ENCODE results near the gene ROGDI. TPM values are rescaled to one million over a fixed set of nuclear protein-coding genes. Genes with fewer than 3 reads are reported as not detected.

ROGDI gene
- total RNA-seq, 1 experiment from 2014 or later: 32.1 TPM

DNA sequence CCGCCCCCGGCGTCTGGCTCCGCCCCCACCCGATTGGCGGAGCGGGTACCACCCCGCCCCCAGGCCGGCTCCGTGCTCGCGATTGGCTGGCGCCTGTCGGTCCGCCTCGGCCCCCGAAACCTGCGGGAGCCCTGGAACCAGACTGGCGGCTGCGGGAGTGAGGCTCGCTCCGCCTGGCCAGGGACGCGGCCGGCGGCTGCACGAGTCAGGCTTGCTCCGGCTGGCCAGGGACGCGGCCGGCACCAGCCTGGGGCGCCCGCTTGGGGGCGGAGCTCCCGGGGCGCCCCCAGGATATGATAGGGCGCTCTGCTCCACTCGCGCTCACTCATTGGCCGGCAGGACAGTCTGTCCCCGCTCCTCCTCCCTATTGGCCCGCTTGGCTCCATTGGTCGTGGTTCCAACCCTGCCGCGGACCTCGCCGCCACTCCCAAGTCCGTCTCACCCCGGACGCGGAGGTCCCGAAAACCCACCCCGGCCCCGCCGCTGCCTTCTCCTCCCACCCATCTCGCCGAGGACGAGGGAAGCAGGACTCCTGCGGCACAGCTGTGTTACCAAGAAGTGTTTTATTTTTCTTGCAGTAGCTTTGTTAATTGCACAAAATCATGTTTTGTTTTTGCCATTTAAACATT is 340 bp upstream of the ROGDI start:
- CTCF ChIA-PET: interaction anchor here (0.6 to 2.5 kb wide), 10 partner anchors 12 to 152 kb away, joined by 3 to 11 read pairs (median 3); partner anchors contain the start of genes ANKS3, DNAAF8 and NUDT16L1
- Mint-ChIP-seq H3K4me3 (peak overlapping the region; percentile 78), H3K27ac (peak overlapping the region; percentile 63; the same call in 1 of the 2 replicates), H3K27me3 (ENCODE audit: low read depth) (no peaks in the 10 kb centered on the region), H3K4me1 (peaks cover 18% of the 10 kb centered on the region), H3K36me3 (peaks cover 15% of the 10 kb centered on the region), H3K9me3 (no peaks in the 10 kb centered on the region)
- TF ChIP-seq ZNF121 (CRISPR knock-in tag; IDR thresholded peaks at IDR 0.05): no peak
- TF ChIP-seq PREB (CRISPR knock-in tag; IDR thresholded peaks at IDR 0.05; ENCODE audit: borderline replicate concordance): 0 out of 2 replicates have a peak, but pooled peaks have one; percentile 38
- TF ChIP-seq IRF1 (CRISPR knock-in tag; IDR thresholded peaks at IDR 0.05): no peak
- peak; percentile 89; the same call in 1 of the 2 replicates for TF ChIP-seq KAT7 (CRISPR knock-in tag; IDR thresholded peaks at IDR 0.05; ENCODE audit: borderline replicate concordance)
- no peak for TF ChIP-seq FOXK1 (CRISPR knock-in tag; IDR thresholded peaks at IDR 0.05)
- peak; percentile 56; the same call in 1 of the 2 replicates for TF ChIP-seq ZNF263 (CRISPR knock-in tag; IDR thresholded peaks at IDR 0.05; ENCODE audit: low read depth)
- TF ChIP-seq HMGXB4 (CRISPR knock-in tag; IDR thresholded peaks at IDR 0.05): peak; percentile 40; the same call in 1 of the 2 replicates
- no peak for TF ChIP-seq NR1H2 (CRISPR knock-in tag; IDR thresholded peaks at IDR 0.05)
- peak; percentile 71; the same call in 1 of the 2 replicates for TF ChIP-seq RELA (CRISPR knock-in tag; IDR thresholded peaks at IDR 0.05; ENCODE audit: borderline replicate concordance)
- no peak for TF ChIP-seq ZNF396 (CRISPR knock-in tag; IDR thresholded peaks at IDR 0.05; ENCODE audit: borderline replicate concordance)
- peak; percentile 74; the same call in 1 of the 2 replicates for TF ChIP-seq ZNF671 (CRISPR knock-in tag; IDR thresholded peaks at IDR 0.05)
- TF ChIP-seq ELF4 (CRISPR knock-in tag; IDR thresholded peaks at IDR 0.05; ENCODE audit: low read depth): 0 out of 2 replicates have a peak, but pooled peaks have one; percentile 28
- no peak for TF ChIP-seq OVOL2 (CRISPR knock-in tag; IDR thresholded peaks at IDR 0.05; ENCODE audit: borderline replicate concordance)
- peak; percentile 61; the same call in 1 of the 2 replicates for TF ChIP-seq SP1 (CRISPR knock-in tag; conservative IDR thresholded peaks at IDR 0.05)
- 0 out of 2 replicates have a peak, but pooled peaks have one; percentile 8 for TF ChIP-seq FOXP1 (CRISPR knock-in tag; IDR thresholded peaks at IDR 0.05; ENCODE audit: borderline replicate concordance)
- TF ChIP-seq ZNF232 (CRISPR knock-in tag; IDR thresholded peaks at IDR 0.05): no peak
- TF ChIP-seq NFYB (CRISPR knock-in tag; conservative IDR thresholded peaks at IDR 0.05; ENCODE audit: low read depth): peak; percentile 93
- 0 out of 2 replicates have a peak, but pooled peaks have one; percentile 50 for TF ChIP-seq ZNF416 (CRISPR knock-in tag; IDR thresholded peaks at IDR 0.05)
- no peak for TF ChIP-seq CTCF (IDR thresholded peaks at IDR 0.05)
- peak; percentile 56; the same call in 1 of the 2 replicates for TF ChIP-seq TP53 (CRISPR knock-in tag; IDR thresholded peaks at IDR 0.05)
- TF ChIP-seq ZNF532 (CRISPR knock-in tag; IDR thresholded peaks at IDR 0.05; ENCODE audit: borderline replicate concordance): no peak
- TF ChIP-seq EMX1 (CRISPR knock-in tag; IDR thresholded peaks at IDR 0.05): 0 out of 2 replicates have a peak, but pooled peaks have one; percentile 36
- POLR2A ChIA-PET: interaction anchor here (0.5 to 2.8 kb wide), 6 partner anchors 9 to 156 kb away, joined by 3 to 16 read pairs (median 6); partner anchors contain the start of genes ANKS3, DNAAF8, SEPTIN12 and ZNF500
- ATAC-seq: peak; percentile 92
- DNase-seq (ENCODE audit: low spot score): peak; percentile 91
